HG02571 (cell line): ENCODE data around the gene PHC2.

ENCODE experiments used
- ATAC-seq: cut with Tn5 transposase; IDR thresholded peaks from one replicate; pipeline ENCODE4 v1.9.1; 2021; ENCODE audit warnings: mild to moderate bottlenecking, moderate library complexity; ENCODE audit not compliant: unreplicated experiment

PHC2 gene

DNA sequence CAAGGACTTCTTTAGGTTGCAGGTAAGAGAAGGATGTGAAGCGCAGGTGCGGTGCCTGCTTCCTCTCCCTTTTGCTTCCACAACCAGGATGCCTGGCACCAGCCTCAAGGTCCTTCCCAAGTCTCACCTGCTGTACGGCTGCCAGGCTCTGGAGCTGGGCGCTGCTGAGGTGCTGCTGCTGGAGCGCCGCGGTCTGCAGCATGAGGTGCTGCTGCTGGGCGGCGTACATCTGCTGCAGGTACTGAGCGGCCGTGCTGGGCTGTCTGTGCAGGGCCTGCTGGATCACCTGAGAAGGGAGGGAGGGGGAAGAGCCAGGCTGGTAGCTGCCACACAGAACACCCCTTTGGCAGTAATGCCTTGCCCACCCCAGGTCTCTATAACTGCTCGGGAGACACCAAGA, 58.7 kb downstream of the PHC2 start:
- ATAC-seq: no peak

DNA sequence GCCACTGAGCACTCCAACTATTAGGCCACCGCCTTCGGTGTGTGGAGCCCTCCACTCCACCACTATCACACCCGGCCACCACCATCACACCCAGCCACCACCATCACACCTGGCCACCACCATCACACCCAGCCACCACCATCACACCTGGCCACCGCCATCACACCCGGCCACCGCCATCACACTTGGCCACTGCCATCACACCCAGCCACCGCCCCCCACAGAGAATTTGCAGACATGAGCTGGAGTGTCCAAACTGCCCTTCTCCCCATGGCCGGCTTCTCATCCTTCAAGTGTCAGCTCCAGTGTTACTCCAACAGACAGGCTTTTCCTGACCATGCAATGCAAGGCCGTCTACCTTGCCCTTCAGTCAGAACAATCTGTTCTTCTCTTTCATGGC, 59.6 kb downstream of the PHC2 start:
- no peak for ATAC-seq

DNA sequence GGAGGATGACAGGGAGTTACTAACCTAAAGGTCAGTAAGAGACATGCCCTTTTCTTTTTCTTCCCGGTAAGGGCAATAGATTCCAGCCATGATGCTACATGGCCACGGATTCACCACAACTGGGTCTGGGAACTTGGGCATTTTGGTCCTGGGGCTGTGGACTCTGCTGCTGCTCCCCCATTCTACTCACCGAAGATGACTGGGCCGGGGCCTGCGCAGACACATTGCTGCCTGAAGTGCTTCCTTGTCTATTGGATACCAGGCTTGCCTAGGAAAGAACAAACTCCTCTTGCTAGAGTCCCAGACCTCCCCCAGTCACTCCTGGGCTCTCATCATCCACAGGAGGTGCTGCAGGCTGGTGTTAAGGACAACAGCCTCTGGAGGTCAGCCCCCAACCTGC, 60.1 kb downstream of the PHC2 start:
- ATAC-seq: no peak

DNA sequence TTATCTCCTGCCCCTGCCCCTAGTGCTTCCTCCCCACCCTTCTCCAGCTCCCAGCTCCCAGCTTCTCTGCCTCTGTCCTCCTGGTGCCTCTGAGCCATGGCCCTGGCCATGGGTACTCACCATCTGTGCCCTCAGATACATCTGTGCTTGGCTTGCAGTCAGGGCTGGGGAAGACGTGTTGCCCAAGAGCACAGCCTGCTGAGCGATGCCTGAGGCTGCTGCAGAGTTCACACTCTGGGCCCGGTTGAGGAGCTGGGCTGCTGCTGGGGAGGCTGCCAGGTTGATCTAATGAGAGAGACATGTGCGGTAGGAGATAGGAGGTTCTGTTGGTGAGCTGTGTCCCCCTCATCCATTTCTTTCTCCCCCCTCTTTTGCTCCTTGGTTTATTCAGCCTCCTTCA, 60.6 kb downstream of the PHC2 start:
- ATAC-seq: no peak

DNA sequence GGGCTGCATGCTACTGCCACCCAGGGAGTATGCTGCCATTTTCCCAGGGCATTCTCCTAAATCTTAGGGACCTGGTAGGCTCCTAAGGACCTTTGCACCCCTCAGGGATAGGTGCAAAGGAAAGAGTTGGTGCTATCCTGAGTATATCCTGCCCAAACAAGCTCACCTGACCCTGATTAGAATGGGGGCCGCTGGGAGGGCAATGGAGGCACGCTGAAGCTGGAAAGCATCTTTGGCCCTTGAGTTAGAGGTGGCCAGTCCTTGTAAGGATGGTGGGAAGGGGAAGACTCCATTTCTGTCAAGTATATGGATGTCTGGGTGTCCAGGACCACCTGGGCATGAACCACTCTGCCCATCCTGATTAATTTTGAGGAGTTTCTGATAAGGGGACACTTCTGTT, 61.1 kb downstream of the PHC2 start:
- no peak for ATAC-seq

DNA sequence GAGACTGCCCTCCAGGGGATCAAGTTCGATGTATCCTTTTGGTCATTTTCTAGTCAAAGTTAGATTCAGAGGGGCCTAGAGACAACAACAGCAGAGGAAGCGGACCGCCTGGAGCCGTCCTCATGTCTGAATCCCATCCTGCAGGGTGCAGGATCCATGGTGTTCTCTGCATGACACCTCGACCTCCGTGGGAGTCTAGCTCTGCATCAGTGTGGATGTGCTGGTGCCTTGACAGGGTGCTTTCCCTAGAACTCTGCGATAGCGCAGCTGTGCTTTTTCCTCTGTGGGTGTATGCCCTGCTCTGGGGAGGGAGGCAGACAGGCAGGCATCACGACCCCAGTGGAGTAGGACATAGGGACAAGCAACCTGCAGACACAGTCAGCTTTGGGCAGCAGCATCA, 61.8 kb downstream of the PHC2 start:
- no peak for ATAC-seq

DNA sequence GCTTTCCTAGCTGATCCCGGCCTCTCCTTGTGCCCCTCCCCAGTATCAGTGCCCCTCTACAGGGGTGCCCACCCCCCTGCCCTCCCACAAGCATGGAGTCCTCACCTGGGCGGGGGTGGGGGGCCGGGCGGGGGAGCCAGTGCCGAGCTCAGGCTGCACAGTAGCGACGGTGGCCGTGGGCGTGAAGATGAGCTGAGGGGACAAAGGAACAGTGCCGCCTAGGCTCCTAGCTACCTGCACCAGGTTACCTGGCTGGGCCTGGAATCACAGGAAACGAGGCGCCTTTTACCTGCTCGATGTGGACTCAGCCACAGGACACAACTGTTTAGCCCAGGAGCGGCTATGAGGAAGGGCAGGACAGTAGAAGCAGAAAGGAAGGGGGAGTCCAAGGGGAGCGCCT, 62.5 kb downstream of the PHC2 start:
- ATAC-seq: no peak

DNA sequence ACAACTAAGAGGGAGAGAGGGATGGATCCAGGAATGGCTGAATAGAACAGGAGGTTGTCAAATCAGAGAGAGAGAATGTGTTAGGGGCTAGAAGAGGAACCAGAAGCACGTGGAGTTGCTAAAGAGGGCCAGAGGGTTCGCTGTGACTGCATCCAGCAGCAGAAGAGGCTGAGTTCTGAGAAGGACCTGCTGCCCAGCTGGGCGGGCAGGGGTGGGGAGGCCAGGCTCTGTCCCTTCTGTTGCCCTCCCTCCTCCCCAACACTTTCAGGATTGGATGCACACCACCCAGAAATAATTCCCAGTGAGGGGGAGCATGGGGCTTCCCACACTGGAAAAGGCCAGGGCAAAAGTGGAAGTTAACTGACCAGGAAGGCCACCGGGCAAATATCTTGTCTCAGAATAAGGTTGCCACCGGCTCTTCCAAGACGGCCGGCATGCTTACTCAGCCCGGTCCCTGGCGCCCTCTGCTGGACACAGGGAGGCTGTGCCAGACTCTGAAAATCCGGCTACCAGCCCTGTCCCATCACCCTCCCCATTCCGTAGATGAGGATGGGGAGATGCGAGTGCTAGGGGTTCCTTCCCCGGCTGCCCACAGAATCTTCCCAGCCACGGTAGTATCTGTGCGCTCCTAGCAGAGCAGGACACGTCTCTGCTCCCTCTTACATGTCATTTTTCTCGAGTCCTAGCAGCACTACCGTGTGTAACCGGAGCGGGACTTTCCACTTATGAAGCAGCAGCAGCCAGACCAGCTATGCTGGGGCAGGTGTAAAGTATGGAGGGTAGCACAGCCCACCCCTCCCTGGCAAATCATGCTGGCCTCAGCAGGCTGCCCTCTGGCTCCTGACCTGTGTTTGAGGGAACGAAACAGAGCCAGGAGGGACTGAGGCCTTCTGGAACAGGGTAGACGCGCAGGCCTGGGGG, 63.1 kb downstream of the PHC2 start:
- no peak for ATAC-seq

DNA sequence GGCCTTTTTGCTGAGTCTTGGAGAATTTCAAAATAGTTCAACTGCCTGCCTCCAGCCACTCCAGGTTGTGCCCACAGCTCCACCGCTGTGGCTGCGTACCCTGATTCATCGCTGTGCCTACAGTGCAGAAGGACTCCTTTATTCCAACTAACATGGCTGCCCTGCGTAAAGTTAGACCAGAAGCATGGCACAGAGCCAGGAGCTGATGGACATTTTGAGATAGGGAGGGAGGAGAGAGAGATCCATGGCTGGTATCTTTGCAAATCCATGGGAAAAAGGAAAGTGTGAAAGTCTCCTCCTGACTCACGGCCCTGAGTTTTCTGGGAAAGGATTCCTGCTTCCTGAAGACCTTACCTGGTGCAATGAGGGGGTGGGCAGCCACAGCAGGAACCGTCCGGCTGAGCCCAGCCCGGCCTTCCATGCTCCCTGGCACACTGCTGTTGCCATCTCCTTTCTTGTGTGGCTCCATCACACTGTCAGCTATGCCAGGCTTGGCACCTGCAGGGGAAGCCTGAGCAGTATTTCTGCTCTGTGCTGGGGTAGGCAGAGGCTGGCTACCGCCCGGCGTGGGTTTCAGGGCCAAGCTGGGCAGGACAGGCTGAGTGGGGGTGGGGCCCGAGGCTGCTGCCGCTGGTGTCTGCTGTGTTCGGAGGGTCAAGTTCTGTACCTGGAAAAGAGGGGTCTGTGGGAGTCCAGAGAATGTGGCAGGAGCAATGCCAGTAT, 64.0 kb downstream of the PHC2 start:
- no peak for ATAC-seq

DNA sequence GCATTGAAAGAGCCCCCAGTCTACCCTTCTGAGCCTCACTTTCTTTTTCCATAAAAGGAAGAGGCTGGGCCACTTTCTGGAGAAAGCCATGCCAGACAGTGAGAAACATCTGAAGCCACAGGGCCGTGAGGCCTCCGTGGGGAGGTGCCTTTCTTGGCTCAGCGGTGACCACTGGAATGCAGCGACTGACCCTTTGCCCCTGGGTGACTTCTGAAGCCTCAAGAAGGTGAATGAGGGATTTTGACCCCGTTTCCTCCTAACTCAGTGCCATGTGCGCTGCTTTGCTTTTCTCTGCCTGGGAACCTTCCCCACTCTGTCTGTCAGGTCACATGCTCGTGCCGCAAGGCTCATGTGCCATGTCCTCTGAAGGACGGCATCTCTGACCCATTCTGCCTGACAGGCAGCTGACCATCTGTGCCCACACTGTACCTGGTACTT, 65.3 kb downstream of the PHC2 start:
- ATAC-seq: no peak

DNA sequence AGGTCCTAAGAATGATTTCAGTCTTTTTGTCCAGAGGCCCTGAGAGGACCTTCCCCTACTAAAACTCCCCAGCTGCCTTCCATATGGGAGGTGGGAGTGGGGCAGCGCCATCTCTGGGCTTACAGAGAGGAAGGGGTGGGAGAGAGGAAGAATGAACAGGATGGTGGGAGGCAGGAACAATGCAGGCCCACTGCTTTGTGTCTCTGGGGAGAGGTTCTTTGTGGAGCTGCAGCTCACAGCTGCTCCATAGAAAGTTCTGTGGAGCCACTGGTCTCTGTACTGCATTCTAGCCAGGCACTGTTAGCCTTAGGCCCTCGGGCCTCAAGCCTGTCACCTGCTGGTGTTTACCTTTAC, 66.4 kb downstream of the PHC2 start:
- no peak for ATAC-seq

DNA sequence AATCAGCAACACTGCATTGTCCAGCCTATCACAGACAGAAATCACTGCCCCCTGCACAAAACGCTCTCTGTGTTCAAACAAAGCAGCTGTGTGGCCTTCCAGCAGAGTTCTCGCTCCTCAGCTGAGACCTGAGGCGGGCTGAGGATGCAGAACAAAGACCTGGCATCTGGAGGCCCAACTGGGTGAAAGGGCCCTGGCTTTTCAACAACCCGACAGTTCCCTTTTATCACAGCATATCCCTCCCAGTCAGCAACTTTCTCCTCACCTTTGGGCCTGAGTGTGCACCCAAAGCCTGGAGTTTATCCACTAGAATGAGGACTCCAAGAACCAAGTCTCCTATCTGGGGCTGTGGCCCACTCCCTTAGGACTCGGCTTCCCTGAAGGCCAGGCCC, 67.4 kb downstream of the PHC2 start:
- ATAC-seq: no peak

DNA sequence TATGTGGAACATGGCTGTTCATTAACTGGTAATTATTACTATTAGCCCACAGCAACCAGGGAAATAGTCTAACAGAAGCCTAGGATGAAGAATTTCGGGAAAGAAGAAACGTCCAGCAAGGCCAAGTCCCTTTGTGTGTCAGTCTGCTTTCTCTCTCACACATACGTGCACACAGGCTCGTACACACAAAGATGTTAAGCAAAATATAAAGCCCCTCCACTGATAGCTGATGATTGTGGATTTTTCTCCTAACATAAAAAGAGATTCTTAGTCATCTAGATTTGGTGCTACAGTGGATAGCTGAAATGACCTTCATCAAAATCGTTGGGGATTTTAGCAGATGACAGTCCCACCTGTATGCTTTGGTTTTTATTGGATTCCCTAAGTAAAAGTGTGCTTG, 67.9 kb downstream of the PHC2 start:
- no peak for ATAC-seq

DNA sequence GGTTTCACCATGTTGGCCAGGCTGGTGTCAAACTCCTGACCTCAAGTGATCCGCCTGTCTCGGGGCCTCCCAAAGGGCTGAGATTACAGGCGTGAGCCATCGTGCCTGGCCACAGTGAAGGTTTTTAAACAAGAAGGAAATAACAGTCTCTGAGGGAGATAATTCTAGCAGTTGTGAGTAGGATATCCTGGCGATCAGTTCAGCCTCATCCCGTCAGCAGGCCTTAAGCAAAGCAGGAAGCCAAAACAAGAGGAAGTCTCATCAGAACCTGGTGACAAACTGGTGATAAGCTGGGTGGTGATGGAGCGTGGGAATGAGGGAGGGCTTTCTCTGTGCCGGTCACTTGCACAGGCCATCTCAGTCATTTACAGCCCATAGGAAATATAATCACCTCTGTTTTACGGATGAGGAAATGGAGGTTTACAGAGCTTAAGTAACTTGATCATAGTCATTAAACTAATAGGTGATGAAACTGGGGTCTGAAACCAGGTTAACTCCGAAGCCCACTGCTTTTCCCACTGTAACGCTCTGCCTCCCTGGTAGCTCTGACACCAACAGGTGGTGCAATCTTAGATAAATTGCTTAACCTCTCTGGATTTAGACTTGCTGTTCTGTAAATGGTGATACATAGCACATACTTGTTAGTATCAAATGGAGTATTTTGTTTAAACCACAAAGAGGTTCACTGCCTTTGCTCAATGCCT, 69.2 kb downstream of the PHC2 start:
- ATAC-seq: no peak

DNA sequence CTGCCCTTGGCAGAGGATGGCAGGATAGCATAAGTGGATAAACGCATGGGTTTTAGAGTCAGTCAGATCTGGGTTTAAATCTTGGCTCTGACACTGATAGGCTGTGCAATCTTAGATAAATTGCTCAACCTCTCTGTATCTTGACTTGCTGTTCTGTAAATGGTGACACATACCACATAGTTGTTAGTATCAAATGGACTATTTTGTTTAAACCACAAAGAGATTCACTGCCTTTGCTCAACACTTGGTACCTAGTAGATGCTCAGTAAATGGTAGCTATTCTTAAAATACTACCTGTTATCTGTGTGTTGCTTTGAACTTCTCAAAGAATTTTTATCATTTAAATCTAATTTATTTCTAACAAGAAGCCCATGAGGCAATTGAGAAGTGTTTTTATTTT, 70.5 kb downstream of the PHC2 start:
- no peak for ATAC-seq

DNA sequence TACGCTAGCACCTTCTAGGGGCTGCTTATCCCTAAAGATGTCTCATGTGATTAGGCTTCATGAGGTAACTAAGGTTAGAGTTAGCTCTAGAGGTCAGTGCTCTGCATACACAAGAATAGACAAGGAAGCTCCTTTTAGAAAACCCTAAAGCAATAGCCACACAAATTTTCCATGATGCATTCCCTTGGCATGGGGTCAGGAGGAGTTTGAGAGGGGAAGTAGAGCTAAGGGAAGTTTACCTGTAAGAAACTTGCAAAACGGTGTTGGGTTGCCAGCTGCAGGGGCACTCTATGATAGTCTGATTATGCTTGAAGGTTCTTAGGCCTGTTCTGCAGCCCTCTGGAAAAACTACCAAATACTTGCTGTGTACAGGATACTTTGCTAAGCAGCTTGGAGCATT, 71.0 kb downstream of the PHC2 start:
- ATAC-seq: no peak

DNA sequence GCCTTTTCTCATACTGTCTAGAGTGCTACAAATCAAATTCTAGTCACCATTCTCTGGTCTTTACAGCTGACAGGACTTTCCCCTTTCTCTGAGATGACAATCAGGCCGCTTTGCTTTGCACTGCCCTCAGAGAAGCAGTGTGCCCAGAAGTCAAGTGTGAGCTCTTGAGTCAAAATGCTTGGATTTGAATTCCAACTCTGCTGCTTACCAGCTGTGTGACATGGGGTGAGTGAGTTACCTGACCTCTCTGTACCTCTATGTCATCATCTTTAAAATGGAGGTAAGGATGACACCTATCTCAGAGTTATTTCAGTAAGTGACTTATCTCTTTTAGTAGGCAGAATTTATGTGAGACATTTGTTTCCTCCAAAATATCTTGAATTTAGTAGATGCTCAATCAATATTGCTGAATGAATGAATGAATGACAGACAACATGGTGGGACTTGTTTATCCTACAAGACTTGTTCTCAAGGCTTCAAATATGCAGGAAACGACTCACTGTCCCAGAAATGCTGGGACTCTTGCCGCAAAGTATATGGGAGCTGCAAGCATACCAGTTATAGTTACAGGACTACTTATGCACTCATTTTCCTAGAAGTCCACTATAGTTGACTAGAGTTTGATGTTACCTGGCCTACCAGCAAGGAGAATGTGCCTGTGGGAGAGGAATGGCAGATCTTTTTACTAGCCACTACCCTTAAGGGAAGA, 71.9 kb downstream of the PHC2 start:
- ATAC-seq: no peak

DNA sequence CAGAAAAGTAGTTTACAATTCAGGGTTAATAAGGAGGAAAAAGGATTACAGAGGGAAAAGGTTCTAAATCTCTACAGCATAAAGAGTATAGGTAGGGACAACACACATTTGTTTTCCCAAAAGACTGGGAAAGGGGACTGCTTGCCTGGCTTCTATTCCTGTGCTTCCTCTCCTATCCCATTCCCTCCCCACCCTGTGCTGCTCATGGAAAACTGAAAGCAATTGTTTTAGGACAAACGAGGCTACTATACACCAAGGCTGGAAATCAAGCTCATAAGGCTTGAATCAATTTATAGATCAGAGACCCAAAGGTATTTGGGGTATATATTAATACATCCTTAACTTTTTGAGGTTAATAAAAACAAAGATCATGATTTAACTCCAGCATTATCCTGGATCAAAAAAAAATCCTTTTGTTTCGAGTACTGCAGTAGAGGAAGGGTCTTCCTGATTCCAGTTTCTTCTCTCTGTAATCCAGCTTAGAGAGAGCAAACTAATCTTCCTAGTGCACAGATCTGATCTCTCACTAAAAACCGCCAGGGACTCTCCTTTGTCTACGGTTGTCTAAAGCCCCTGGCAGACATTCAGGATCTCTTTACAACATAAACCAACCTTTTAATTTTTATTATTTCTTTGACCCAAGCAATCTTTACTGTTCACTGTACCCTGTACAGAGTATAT, 72.6 kb downstream of the PHC2 start:
- no peak for ATAC-seq

DNA sequence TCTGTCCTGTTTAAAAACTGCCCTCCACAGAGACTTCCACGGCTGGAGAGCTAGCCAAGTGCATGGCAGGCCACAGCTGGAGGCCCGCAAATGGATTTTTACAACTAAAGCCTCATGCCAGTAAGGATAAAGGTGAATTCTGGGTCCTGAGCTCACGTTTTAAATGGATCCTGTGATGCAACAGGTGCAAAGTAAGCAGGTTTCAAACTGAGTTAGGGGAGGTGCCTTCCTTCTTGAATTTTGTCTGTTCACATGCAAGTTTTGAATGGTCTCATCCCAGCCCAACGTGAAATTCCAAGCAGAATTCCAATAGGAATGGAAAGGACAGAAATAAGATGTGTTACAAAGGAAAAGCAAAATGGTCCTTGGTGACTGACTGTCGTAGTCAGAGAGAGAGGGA, 73.8 kb downstream of the PHC2 start:
- no peak for ATAC-seq

DNA sequence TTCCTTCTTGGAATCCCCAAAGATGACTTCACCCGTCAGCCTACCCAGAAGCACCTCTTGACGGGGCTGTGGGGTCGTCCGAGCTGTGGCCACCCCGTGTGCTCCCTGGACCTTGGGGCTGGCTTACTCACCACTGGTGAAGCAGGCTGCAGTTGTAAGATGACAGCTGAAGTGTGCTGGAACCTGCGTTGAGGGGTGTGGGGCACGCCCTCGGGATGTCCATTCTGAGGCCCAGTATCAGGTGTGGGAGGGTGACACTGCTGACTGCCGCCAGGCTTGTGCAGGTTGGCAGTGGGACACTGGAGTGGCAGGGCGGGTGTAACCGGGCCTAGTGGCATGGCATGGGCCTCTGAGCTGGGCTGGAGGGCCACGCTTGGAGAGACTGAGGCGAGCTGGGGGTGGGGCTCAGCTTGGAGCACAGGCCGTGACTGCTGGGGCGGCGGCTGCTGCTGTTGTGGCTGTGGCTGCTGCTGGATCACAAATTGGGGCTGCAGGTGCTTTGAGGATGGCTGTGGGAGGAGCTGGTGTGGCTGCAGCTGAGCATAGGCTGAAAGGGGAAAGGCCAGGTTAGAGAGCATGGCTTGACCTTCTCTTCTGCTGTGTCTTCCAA, 76.1 kb downstream of the PHC2 start:
- ATAC-seq: no peak
